K562 (cell line): ENCODE data around the gene LANCL3. TPM values are rescaled to one million over a fixed set of nuclear protein-coding genes. Genes with fewer than 3 reads are reported as not detected.
A peak's percentile ranks its signal among the peaks of the same experiment; 100 is the strongest.

Source experiments
- CBX3 ChIP-seq, 2 experiments: IDR thresholded peaks; 1 replicate in 1 of 2; 2 replicates in 1 of 2; pipeline ENCODE4 v1.6.1; 2012; ENCODE audit warnings: inconsistent platforms in 2 of 2, low read length in 2 of 2, borderline replicate concordance in 1 of 2, control low read depth in 1 of 2
- FOS ChIP-seq: IDR thresholded peaks from 3 replicates; pipeline ENCODE4 v1.6.1; 2011; ENCODE audit not compliant: insufficient read length; ENCODE audit errors: extremely low read depth
- FOXK1 ChIP-seq: sonication (generic); formaldehyde crosslinking; IDR thresholded peaks from 2 replicates; pipeline ENCODE4 v1.8.0; 2022; ENCODE audit warnings: missing genetic modification reagents, mild to moderate bottlenecking, borderline replicate concordance
- JUN ChIP-seq, 2 experiments: sonication (generic) in 1 of 2; formaldehyde crosslinking in 1 of 2; IDR thresholded peaks; 2 replicates each; pipeline versions ENCODE4 v1.6.1 to v1.8.0; 2012 to 2022; ENCODE audit warnings: borderline replicate concordance in 2 of 2, mild to moderate bottlenecking in 2 of 2, improper control_type of control experiment in 1 of 2, low read depth in 1 of 2, low read length in 1 of 2, missing genetic modification reagents in 1 of 2
- MYBL2 ChIP-seq, 2 experiments: fragments of 450-650 bp in 1 of 2; sonication (generic) in 1 of 2; formaldehyde crosslinking in 1 of 2; IDR thresholded peaks; 2 replicates each; pipeline versions ENCODE4 v1.6.1 to v1.8.1; 2017 to 2022; ENCODE audit warnings: borderline replicate concordance in 1 of 2, inconsistent platforms in 1 of 2, low read depth in 1 of 2, mild to moderate bottlenecking in 1 of 2, missing genetic modification reagents in 1 of 2, moderate library complexity in 1 of 2
- MYC ChIP-seq, 2 experiments: fragments of 250-450 bp in 1 of 2; sonication (Bioruptor Pico) in 1 of 2; IDR thresholded peaks; 2 replicates each; pipeline versions ENCODE4 v1.5.1 to v1.6.1; 2012 to 2021; ENCODE audit warnings: low read depth in 2 of 2, borderline replicate concordance in 1 of 2, improper control_type of control experiment in 1 of 2, low read length in 1 of 2, mild to moderate bottlenecking in 1 of 2, moderate library complexity in 1 of 2
- NFE2L1 ChIP-seq: fragments of 450-650 bp; IDR thresholded peaks from 2 replicates; pipeline ENCODE4 v1.6.1; 2016; ENCODE audit warnings: missing genetic modification characterization, low read depth, mild to moderate bottlenecking, missing compliant biosample characterization, moderate library complexity, borderline replicate concordance
- NR3C1 ChIP-seq: sonication (generic); formaldehyde crosslinking; IDR thresholded peaks from 2 replicates; pipeline ENCODE4 v1.8.1; 2022; ENCODE audit warnings: missing genetic modification reagents
- SIN3B ChIP-seq: fragments of 450-650 bp; IDR thresholded peaks from 2 replicates; pipeline ENCODE4 v1.6.1; 2017; ENCODE audit warnings: low read depth, mild to moderate bottlenecking, moderate library complexity
- SMAD3 ChIP-seq: fragments of 450-650 bp; formaldehyde crosslinking; conservative IDR thresholded peaks from 2 replicates; pipeline ENCODE4 v1.4.0; 2020; ENCODE audit warnings: mild to moderate bottlenecking
- SNIP1 ChIP-seq: fragments of 450-650 bp; IDR thresholded peaks from 2 replicates; pipeline ENCODE4 v1.7.1; 2017; ENCODE audit warnings: low read depth, mild to moderate bottlenecking
- STAT5B ChIP-seq: fragments of 250-450 bp; sonication (Bioruptor Pico); IDR thresholded peaks from 2 replicates; pipeline ENCODE4 v1.8.0; 2021; ENCODE audit warnings: mild to moderate bottlenecking, inconsistent platforms
- ZNF121 ChIP-seq: sonication (generic); formaldehyde crosslinking; conservative IDR thresholded peaks from 2 replicates; pipeline ENCODE4 v1.8.0; 2022; ENCODE audit warnings: missing genetic modification reagents
- ZNF239 ChIP-seq: fragments of 250-450 bp; sonication (Bioruptor Pico); IDR thresholded peaks from 2 replicates; pipeline ENCODE4 v1.4.0; 2020; ENCODE audit warnings: mild to moderate bottlenecking
- polyA plus RNA-seq, 8 experiments: library from polyadenylated mRNA; depleted of rRNA in 4 of 8; stranded (reverse) in 5 of 8; unstranded in 3 of 8; fragments of >200 nt; fragmentation: Nextera tagmentation in 2 of 8; fragmentation: Illumina TruSeq in 1 of 8; extraction: Ambion mirVana in 2 of 8; extraction: Trizol in 1 of 8; gene quantifications; 2 replicates each; pipeline versions ENCODE4 v1.2.1 to v1.2.3, GENCODE V29; 2011 to 2014; ENCODE audit warnings: inconsistent platforms in 1 of 8, missing spikeins in 1 of 8
- total RNA-seq, 7 experiments: library from RNA; depleted of rRNA in 6 of 7; stranded (reverse); fragments of >200 nt in 6 of 7; fragmentation: Illumina TruSeq in 2 of 7; extraction: Trizol in 2 of 7; gene quantifications; 2 replicates each; pipeline versions ENCODE4 v1.2.1 to v1.2.3, GENCODE V29; 2011 to 2021; ENCODE audit warnings: low replicate concordance in 1 of 7
- TF ChIP-seq, protein P1 (sequence below), 2 experiments: fragments of 450-650 bp in 1 of 2; IDR thresholded peaks; 2 replicates each; pipeline ENCODE4 v1.6.1; 2011 to 2017; ENCODE audit warnings: low read depth in 2 of 2, antibody characterized with exemption in 1 of 2, borderline replicate concordance in 1 of 2, low read length in 1 of 2, mild to moderate bottlenecking in 1 of 2, mixed read lengths in 1 of 2; ENCODE audit not compliant: control insufficient read depth in 1 of 2
- TF ChIP-seq, protein P2 (sequence below): fragments of 250-450 bp; sonication (Bioruptor Pico); IDR thresholded peaks from 2 replicates; pipeline ENCODE4 v1.5.0; 2022; ENCODE audit warnings: mild to moderate bottlenecking
- TF ChIP-seq, protein P3 (sequence below): sonication (generic); formaldehyde crosslinking; IDR thresholded peaks from 2 replicates; pipeline ENCODE4 v1.4.0; 2020; ENCODE audit warnings: mild to moderate bottlenecking, missing genetic modification reagents

LANCL3 gene
- total and polyA plus RNA-seq, 9 of the 15 experiments (the other 6 are each of a cell fraction or from before 2014, with no cell fraction given): 0.41 to 1.5 (median 0.58) TPM

DNA sequence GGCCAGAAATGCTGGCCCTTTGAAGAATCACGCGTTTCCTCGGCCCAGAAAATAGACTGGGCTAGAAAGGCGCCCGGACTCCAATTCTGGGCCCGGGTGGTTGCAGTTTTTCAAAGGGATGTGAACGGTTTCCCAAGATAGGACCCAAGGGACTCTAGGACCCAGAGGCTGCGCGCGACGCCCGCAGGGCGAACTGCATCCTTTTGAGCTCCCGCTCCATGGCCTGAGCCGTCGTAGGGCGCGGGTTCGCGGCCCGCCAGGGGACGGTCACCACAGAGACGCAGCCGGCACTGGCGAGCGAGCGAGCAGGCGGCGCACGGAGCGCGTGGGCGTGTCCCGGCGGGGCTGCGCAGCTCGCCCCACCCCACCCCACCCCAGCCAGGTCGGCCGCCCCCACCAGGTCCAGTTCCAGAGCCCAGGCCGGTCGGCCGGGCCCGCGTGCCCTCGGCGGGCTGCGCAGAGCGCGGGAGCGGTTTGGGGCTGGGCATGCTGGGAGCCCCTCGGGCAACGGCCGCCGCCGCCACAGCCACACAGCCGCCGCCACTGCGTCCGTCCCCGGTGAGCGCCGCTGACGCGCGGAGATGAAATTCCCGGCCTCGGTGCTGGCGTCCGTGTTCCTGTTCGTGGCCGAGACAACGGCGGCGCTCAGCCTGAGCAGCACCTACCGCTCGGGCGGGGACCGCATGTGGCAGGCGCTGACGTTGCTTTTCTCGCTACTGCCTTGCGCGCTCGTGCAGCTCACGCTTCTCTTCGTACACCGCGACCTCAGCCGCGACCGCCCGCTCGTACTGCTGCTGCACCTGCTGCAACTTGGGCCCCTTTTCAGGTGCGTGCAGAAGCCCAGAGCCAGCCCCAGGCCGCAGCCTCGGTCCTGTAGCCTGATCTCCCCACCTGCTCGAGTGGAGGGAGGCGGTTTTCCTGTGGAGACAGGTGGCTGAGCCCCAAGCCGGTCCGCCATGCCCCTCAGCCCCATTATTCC is 114.2 kb downstream of the LANCL3 start, which contains the start of gene XK (continued):
- TF ChIP-seq, protein P1, sequence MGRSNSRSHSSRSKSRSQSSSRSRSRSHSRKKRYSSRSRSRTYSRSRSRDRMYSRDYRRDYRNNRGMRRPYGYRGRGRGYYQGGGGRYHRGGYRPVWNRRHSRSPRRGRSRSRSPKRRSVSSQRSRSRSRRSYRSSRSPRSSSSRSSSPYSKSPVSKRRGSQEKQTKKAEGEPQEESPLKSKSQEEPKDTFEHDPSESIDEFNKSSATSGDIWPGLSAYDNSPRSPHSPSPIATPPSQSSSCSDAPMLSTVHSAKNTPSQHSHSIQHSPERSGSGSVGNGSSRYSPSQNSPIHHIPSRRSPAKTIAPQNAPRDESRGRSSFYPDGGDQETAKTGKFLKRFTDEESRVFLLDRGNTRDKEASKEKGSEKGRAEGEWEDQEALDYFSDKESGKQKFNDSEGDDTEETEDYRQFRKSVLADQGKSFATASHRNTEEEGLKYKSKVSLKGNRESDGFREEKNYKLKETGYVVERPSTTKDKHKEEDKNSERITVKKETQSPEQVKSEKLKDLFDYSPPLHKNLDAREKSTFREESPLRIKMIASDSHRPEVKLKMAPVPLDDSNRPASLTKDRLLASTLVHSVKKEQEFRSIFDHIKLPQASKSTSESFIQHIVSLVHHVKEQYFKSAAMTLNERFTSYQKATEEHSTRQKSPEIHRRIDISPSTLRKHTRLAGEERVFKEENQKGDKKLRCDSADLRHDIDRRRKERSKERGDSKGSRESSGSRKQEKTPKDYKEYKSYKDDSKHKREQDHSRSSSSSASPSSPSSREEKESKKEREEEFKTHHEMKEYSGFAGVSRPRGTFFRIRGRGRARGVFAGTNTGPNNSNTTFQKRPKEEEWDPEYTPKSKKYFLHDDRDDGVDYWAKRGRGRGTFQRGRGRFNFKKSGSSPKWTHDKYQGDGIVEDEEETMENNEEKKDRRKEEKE (IDR thresholded peaks at IDR 0.05; ENCODE audit: borderline replicate concordance in 1 of 2, control insufficient read depth in 1 of 2, low read depth in 2 of 2, low read length in 1 of 2): no peak
- TF ChIP-seq CBX3 (IDR thresholded peaks at IDR 0.05; ENCODE audit: borderline replicate concordance in 1 of 2, low read length in 2 of 2) (no peak), FOS (no peak), FOXK1 (CRISPR knock-in tag) (no peak), ZNF121 (no peak), ZNF239 (CRISPR knock-in tag) (no peak), JUN (IDR thresholded peaks at IDR 0.05; ENCODE audit: borderline replicate concordance, low read depth, low read length) (no peak), JUN (CRISPR knock-in tag; IDR thresholded peaks at IDR 0.05; ENCODE audit: borderline replicate concordance) (no peak), MYC (IDR thresholded peaks at IDR 0.05; ENCODE audit: low read depth, low read length) (0 out of 2 replicates have a peak, but pooled peaks have one; percentile 55), MYC (CRISPR knock-in tag; IDR thresholded peaks at IDR 0.05; ENCODE audit: borderline replicate concordance, low read depth) (no peak), MYBL2 (IDR thresholded peaks at IDR 0.05; ENCODE audit: low read depth) (no peak; the same call in 1 of the 2 replicates), MYBL2 (CRISPR knock-in tag; IDR thresholded peaks at IDR 0.05; ENCODE audit: borderline replicate concordance) (no peak), STAT5B (CRISPR knock-in tag) (no peak), NFE2L1 (tag) (no peak), SNIP1 (no peak), SMAD3 (no peak), NR3C1 (peak; percentile 75; the same call in 1 of the 2 replicates), SIN3B (0 out of 2 replicates have a peak, but pooled peaks have one; percentile 28)
- TF ChIP-seq, protein P2, sequence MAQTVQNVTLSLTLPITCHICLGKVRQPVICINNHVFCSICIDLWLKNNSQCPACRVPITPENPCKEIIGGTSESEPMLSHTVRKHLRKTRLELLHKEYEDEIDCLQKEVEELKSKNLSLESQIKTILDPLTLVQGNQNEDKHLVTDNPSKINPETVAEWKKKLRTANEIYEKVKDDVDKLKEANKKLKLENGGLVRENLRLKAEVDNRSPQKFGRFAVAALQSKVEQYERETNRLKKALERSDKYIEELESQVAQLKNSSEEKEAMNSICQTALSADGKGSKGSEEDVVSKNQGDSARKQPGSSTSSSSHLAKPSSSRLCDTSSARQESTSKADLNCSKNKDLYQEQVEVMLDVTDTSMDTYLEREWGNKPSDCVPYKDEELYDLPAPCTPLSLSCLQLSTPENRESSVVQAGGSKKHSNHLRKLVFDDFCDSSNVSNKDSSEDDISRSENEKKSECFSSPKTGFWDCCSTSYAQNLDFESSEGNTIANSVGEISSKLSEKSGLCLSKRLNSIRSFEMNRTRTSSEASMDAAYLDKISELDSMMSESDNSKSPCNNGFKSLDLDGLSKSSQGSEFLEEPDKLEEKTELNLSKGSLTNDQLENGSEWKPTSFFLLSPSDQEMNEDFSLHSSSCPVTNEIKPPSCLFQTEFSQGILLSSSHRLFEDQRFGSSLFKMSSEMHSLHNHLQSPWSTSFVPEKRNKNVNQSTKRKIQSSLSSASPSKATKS (CRISPR knock-in tag): no peak
- TF ChIP-seq, protein P3, sequence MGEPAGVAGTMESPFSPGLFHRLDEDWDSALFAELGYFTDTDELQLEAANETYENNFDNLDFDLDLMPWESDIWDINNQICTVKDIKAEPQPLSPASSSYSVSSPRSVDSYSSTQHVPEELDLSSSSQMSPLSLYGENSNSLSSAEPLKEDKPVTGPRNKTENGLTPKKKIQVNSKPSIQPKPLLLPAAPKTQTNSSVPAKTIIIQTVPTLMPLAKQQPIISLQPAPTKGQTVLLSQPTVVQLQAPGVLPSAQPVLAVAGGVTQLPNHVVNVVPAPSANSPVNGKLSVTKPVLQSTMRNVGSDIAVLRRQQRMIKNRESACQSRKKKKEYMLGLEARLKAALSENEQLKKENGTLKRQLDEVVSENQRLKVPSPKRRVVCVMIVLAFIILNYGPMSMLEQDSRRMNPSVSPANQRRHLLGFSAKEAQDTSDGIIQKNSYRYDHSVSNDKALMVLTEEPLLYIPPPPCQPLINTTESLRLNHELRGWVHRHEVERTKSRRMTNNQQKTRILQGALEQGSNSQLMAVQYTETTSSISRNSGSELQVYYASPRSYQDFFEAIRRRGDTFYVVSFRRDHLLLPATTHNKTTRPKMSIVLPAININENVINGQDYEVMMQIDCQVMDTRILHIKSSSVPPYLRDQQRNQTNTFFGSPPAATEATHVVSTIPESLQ (CRISPR knock-in tag): peak; percentile 65; the same call in 1 of the 2 replicates
